ENCODE measurements around the gene NPAS4. TPM values are rescaled to one million over a fixed set of nuclear protein-coding genes. Genes with fewer than 3 reads are reported as not detected.

Gene NPAS4
- total RNA-seq, 1 donor from 2014 or later, result not detected

GRCh38 chr11:66408488-66409214, 12.2 kb upstream of the NPAS4 start:
- peaks cover 73% of the 10 kb centered on the region for H3K27me3 Mint-ChIP-seq
- H3K9me3 Mint-ChIP-seq (ENCODE audit: low read depth), result no peaks in the 10 kb centered on the region
- peak; percentile 94 for DNase-seq (ENCODE audit: low spot score, unreplicated experiment)
- TF ChIP-seq CTCF (IDR thresholded peaks at IDR 0.05; ENCODE audit: unreplicated experiment), result peak; percentile 100
- no peak overlapping the region for H3K27ac Mint-ChIP-seq
- peaks cover 1% of the 10 kb centered on the region for H3K4me1 Mint-ChIP-seq (ENCODE audit: low read depth)
- peak overlapping the region; percentile 38 for H3K4me3 Mint-ChIP-seq (ENCODE audit: low read depth)
- no peaks in the 10 kb centered on the region for H3K36me3 Mint-ChIP-seq (ENCODE audit: insufficient read depth)

DNA sequence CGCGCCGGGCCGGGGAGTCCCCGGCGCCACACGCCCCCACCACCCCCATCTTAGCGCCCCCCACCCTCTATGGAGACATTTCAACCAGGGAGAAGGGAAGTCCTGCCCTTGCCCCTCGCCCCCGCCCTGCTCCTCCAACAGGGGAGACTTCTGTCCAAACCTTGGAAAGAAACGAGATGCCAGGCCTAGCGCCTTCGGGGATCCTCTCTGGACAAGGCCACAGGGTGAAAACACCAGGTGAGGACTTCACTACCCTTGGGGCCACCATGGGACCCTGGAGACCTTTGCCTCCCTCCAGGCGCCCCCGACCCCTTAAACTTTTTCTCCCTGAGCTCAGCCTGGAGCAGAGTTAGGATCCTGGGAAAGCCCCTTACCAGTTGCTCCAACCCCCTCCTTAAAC, 11.6 kb upstream of the NPAS4 start:
- DNase-seq (ENCODE audit: low spot score, unreplicated experiment), result no peak
- Mint-ChIP-seq H3K36me3 (ENCODE audit: insufficient read depth) (no peaks in the 10 kb centered on the region), H3K27ac (no peak overlapping the region), H3K27me3 (peaks cover 73% of the 10 kb centered on the region), H3K4me3 (ENCODE audit: low read depth) (no peak overlapping the region), H3K4me1 (ENCODE audit: low read depth) (peaks cover 1% of the 10 kb centered on the region), H3K9me3 (ENCODE audit: low read depth) (no peaks in the 10 kb centered on the region)
- TF ChIP-seq CTCF (IDR thresholded peaks at IDR 0.05; ENCODE audit: unreplicated experiment), result no peak

GRCh38 chr11:66410191-66410590, 10.6 kb upstream of the NPAS4 start:
- no peak for DNase-seq (ENCODE audit: low spot score, unreplicated experiment)
- peaks cover 1% of the 10 kb centered on the region for H3K4me1 Mint-ChIP-seq (ENCODE audit: low read depth)
- H3K4me3 Mint-ChIP-seq (ENCODE audit: low read depth), result no peak overlapping the region
- H3K9me3 Mint-ChIP-seq (ENCODE audit: low read depth), result no peaks in the 10 kb centered on the region
- no peak overlapping the region for H3K27ac Mint-ChIP-seq
- peaks cover 73% of the 10 kb centered on the region for H3K27me3 Mint-ChIP-seq
- no peaks in the 10 kb centered on the region for H3K36me3 Mint-ChIP-seq (ENCODE audit: insufficient read depth)
- TF ChIP-seq CTCF (IDR thresholded peaks at IDR 0.05; ENCODE audit: unreplicated experiment), result no peak

- Mint-ChIP-seq H3K36me3 (ENCODE audit: insufficient read depth) (no peaks in the 10 kb centered on the region), H3K4me3 (ENCODE audit: low read depth) (no peak overlapping the region), H3K9me3 (ENCODE audit: low read depth) (no peaks in the 10 kb centered on the region), H3K4me1 (ENCODE audit: low read depth) (peaks cover 1% of the 10 kb centered on the region), H3K27ac (no peak overlapping the region), H3K27me3 (peaks cover 71% of the 10 kb centered on the region)
- no peak for TF ChIP-seq CTCF (IDR thresholded peaks at IDR 0.05; ENCODE audit: unreplicated experiment)
- DNase-seq (ENCODE audit: low spot score, unreplicated experiment), result no peak
These were observed 9.5 kb upstream of the NPAS4 start for GRCh38 chr11:66411323-66411722.

DNA sequence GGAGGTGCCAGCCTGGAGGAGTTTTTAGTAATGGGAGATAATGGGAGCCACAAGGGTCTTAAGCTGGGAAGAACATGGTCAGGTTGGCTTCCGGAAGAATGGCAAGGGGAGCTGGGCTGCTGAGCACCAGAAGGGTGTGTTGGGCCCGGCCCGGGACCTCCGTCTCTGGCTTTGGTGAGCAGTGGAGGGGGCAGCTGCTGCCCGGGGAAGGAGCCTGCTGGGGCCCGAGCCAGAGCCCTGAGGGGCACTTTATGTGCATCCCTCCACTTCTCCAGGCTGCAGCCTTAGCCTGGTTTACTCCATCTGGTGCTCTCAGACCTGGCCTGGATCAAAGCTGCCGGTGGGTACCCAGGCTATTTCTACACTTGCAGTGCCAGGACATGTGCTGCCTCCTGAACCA, 8.7 kb upstream of the NPAS4 start:
- no peak for TF ChIP-seq CTCF (IDR thresholded peaks at IDR 0.05; ENCODE audit: unreplicated experiment)
- Mint-ChIP-seq H3K36me3 (ENCODE audit: insufficient read depth) (no peaks in the 10 kb centered on the region), H3K4me1 (ENCODE audit: low read depth) (peaks cover 1% of the 10 kb centered on the region), H3K27ac (no peak overlapping the region), H3K4me3 (ENCODE audit: low read depth) (no peak overlapping the region), H3K9me3 (ENCODE audit: low read depth) (no peaks in the 10 kb centered on the region), H3K27me3 (peaks cover 71% of the 10 kb centered on the region)
- DNase-seq (ENCODE audit: low spot score, unreplicated experiment), result no peak
